ENCODE measurements around the gene SPSB4.

The SPSB4 gene

GRCh38 chr3:141123677-141124410 is 72.7 kb downstream of the SPSB4 start:
- DNase-seq, result no peak

- no peak for DNase-seq
Measured at GRCh38 chr3:141124715-141125114, 73.6 kb downstream of the SPSB4 start.

- DNase-seq, result no peak
Measured at GRCh38 chr3:141125351-141125750, 74.2 kb downstream of the SPSB4 start.

GRCh38 chr3:141126661-141127343 is 75.7 kb downstream of the SPSB4 start:
- no peak for DNase-seq

- DNase-seq, result no peak
Measured at GRCh38 chr3:141127344-141128125, 76.4 kb downstream of the SPSB4 start.

GRCh38 chr3:141128126-141128777 is 77.1 kb downstream of the SPSB4 start:
- no peak for DNase-seq

GRCh38 chr3:141129049-141129448 is 77.9 kb downstream of the SPSB4 start:
- DNase-seq, result no peak

- DNase-seq, result no peak
Measured at GRCh38 chr3:141129541-141130011, 78.4 kb downstream of the SPSB4 start.

GRCh38 chr3:141143517-141143916 is 92.4 kb downstream of the SPSB4 start:
- DNase-seq, result no peak

- no peak for DNase-seq
Measured at GRCh38 chr3:141146979-141147470, 95.9 kb downstream of the SPSB4 start.

- no peak for DNase-seq
Measured at GRCh38 chr3:141147657-141148056, 96.5 kb downstream of the SPSB4 start.

- no peak for DNase-seq
Measured at GRCh38 chr3:141148169-141148568, 97.0 kb downstream of the SPSB4 start.

GRCh38 chr3:141148770-141149169 is 97.6 kb downstream of the SPSB4 start:
- DNase-seq, result no peak

- DNase-seq, result no peak
Measured at GRCh38 chr3:141150081-141150830, 99.1 kb downstream of the SPSB4 start.

- DNase-seq, result no peak
Measured at GRCh38 chr3:141150931-141151330, 99.8 kb downstream of the SPSB4 start.

GRCh38 chr3:141151439-141151838 is 100.3 kb downstream of the SPSB4 start:
- no peak for DNase-seq

- DNase-seq, result no peak
Measured at GRCh38 chr3:141152130-141152529, 101.0 kb downstream of the SPSB4 start.

GRCh38 chr3:141152801-141153678 is 101.9 kb downstream of the SPSB4 start:
- peak in 1 of 2 experiments; percentile 15 for DNase-seq

- no peak for DNase-seq
Measured at GRCh38 chr3:141153679-141153966, 102.5 kb downstream of the SPSB4 start.

- no peak for DNase-seq
Measured at GRCh38 chr3:141164852-141165251, 113.7 kb downstream of the SPSB4 start.

GRCh38 chr3:141167681-141168080 is 116.5 kb downstream of the SPSB4 start:
- no peak for DNase-seq
